Upper lobe of left lung (tissue), 4 donors: ENCODE data around the gene NKAPL.

Experiments used
- POLR2A ChIP-seq, 4 donors: fragments of 450-650 bp; IDR thresholded peaks; one replicate each; pipeline ENCODE4 v1.5.1; 2016 to 2017; ENCODE audit warnings: antibody characterized with exemption in 4 of 4, mild to moderate bottlenecking in 2 of 4
- TF ChIP-seq, protein P1 (sequence below), 6 experiments: fragments of 450-650 bp in 4 of 6; fragments of 200-600 bp in 2 of 6; sonication (generic) in 2 of 6; IDR thresholded peaks; one replicate each; pipeline ENCODE4 v1.5.1; 2016 to 2019; ENCODE audit warnings: antibody characterized with exemption in 6 of 6

DNA sequence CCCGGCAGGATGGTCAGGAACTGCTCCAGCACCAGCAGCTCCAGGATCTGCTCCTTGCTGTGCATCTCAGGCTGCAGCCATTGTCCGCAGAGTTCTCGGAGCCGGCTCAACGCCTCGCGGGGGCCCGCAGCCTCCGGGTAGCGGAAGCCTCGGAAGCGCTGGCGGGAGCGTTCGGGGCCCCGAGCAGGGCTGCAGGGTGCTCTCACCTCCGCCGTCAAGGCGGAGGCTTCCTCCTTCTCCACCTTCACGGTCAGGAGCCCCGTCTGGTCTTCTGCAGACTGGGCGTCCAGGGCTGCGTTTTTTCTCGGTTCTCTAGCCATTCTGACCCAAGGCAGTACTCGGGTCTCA lies 7.5 kb upstream of the NKAPL start:
- TF ChIP-seq POLR2A (IDR thresholded peaks at IDR 0.05): no peak
- TF ChIP-seq, protein P1, sequence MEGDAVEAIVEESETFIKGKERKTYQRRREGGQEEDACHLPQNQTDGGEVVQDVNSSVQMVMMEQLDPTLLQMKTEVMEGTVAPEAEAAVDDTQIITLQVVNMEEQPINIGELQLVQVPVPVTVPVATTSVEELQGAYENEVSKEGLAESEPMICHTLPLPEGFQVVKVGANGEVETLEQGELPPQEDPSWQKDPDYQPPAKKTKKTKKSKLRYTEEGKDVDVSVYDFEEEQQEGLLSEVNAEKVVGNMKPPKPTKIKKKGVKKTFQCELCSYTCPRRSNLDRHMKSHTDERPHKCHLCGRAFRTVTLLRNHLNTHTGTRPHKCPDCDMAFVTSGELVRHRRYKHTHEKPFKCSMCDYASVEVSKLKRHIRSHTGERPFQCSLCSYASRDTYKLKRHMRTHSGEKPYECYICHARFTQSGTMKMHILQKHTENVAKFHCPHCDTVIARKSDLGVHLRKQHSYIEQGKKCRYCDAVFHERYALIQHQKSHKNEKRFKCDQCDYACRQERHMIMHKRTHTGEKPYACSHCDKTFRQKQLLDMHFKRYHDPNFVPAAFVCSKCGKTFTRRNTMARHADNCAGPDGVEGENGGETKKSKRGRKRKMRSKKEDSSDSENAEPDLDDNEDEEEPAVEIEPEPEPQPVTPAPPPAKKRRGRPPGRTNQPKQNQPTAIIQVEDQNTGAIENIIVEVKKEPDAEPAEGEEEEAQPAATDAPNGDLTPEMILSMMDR (IDR thresholded peaks at IDR 0.05): no peak
